GM10248 (cell line): Measurements from ENCODE around the gene R3HDM4.

ENCODE experiments used
- CTCF ChIA-PET: fragments of 300-600 bp; sonication (Branson Sonifier 250); formaldehyde crosslinking; extraction: SDS; loops from one replicate; lab custom pipeline; 2021; ENCODE audit warnings: antibody characterized with exemption; lab: Yijun Ruan, JAX
- POLR2A ChIA-PET: fragments of 350-650 bp; sonication (Branson Sonifier 250); formaldehyde crosslinking; extraction: SDS; loops from one replicate; lab custom pipeline; 2020; ENCODE audit warnings: antibody characterized with exemption; lab: Yijun Ruan, JAX
- DNase-seq: peaks from one replicate; pipeline ENCODE4 v3.0.0; 2012; ENCODE audit errors: extremely low spot score
- CTCF ChIP-seq: IDR thresholded peaks from 2 replicates; pipeline ENCODE4 v1.5.1; 2012; ENCODE audit warnings: mild to moderate bottlenecking, low read depth; ENCODE audit errors: extremely low read depth, missing control alignments, control extremely low read depth

Gene R3HDM4

GRCh38 chr19:901216-902092 is 11.6 kb downstream of the R3HDM4 start:
- POLR2A ChIA-PET = interaction anchor here (0.6 kb wide), 2 partner anchors 8 to 26 kb away, joined by 3 read pairs; no protein-coding TSS in a partner anchor
- no peak for DNase-seq
- TF ChIP-seq CTCF = no peak
- CTCF ChIA-PET = interaction anchor here (1.8 kb wide), 1 partner anchor 38 kb away, joined by 7 read pairs; no protein-coding TSS in a partner anchor

DNA sequence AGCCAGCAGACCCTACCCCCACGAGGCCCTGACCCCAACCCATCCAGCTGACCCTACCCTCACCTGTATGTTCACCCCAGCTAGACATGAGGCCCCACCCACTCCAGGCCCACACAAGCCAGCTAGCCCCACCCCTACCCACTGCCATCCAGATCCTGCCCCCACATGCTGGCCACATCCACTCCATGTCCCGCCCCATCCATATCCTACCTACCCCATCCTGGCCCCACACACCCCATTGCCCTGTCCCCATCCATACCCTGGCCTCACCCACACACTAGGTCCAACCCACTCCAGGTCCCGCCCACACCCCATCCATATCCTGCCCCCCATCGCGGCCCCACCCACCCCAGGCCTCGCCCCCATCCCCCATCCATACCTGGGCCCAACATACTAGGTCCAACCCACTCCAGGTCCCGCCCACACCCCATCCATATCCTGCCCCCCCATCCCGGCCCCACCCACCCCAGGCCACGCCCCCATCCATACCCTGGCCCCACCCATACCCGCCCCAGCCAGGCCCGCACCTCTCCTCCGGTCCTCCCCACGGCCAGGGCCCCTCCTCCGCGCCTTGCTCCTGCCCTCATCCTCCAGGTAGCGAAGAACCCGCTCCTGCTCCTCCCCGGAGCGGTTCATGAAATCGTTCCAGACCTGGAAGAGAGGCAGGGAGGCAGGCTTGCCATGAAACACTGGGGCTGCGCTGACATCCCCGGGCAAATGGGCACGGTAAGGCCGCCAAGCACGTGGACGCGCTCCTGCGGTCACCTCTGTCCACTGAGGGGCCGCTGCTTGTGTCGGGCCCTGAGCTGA is 12.5 kb downstream of the R3HDM4 start:
- DNase-seq = no peak
- ChIA-PET CTCF (interaction anchor here (1.8 kb wide), 1 partner anchor 37 kb away, joined by 7 read pairs; no protein-coding TSS in a partner anchor), POLR2A (interaction anchor here (0.6 kb wide), 1 partner anchor 9 kb away, joined by 3 read pairs; no protein-coding TSS in a partner anchor)
- no peak for TF ChIP-seq CTCF

GRCh38 chr19:900043-900301 is 13.0 kb downstream of the R3HDM4 start:
- CTCF ChIA-PET = no interaction called here
- DNase-seq = no peak
- POLR2A ChIA-PET = no interaction called here
- TF ChIP-seq CTCF = no peak

- TF ChIP-seq CTCF = no peak
- ChIA-PET CTCF (no interaction called here), POLR2A (no interaction called here)
- DNase-seq = no peak
Measured at GRCh38 chr19:899336-900042, 13.5 kb downstream of the R3HDM4 start.

GRCh38 chr19:898663-899062 is 14.4 kb downstream of the R3HDM4 start:
- POLR2A ChIA-PET = no interaction called here
- TF ChIP-seq CTCF = no peak
- no peak for DNase-seq
- CTCF ChIA-PET = no interaction called here
